Measurements from ENCODE around the gene NFATC2.

Gene NFATC2

GRCh38 chr20:51551186-51551585, 8.7 kb upstream of the NFATC2 start:
- Histone ChIP-seq H3K27me3 (ENCODE audit: insufficient read depth, poor library complexity, severe bottlenecking) (no peaks in the 10 kb centered on the region), H3K27ac (replicated peaks) (no peak overlapping the region), H3K4me3 (replicated peaks; ENCODE audit: insufficient read depth, low read length) (no peak overlapping the region)
- no peak for DNase-seq (ENCODE audit: low read depth in 1 of 2, low spot score in 1 of 2)
- no peak for TF ChIP-seq GABPA (IDR thresholded peaks at IDR 0.05; ENCODE audit: low read depth)
- no peak for TF ChIP-seq REST (IDR thresholded peaks at IDR 0.05; ENCODE audit: insufficient replicate concordance, low read depth)
- TF ChIP-seq POLR2AphosphoS5 (IDR thresholded peaks at IDR 0.05; ENCODE audit: low read depth) = no peak
- TF ChIP-seq SPI1 (IDR thresholded peaks at IDR 0.05; ENCODE audit: borderline replicate concordance, low read depth) = no peak
- TF ChIP-seq CTCF (IDR thresholded peaks at IDR 0.05; ENCODE audit: insufficient read depth, low read length) = no peak

- no peaks in the 10 kb centered on the region for H3K27me3 ChIP-seq (ENCODE audit: insufficient read depth, poor library complexity, severe bottlenecking)
- no peak for TF ChIP-seq GABPA (IDR thresholded peaks at IDR 0.05; ENCODE audit: low read depth)
- TF ChIP-seq REST (IDR thresholded peaks at IDR 0.05; ENCODE audit: insufficient replicate concordance, low read depth) = no peak
- no peak for TF ChIP-seq CTCF (IDR thresholded peaks at IDR 0.05; ENCODE audit: insufficient read depth, low read length)
- H3K27ac ChIP-seq (replicated peaks) = no peak overlapping the region
- H3K4me3 ChIP-seq (replicated peaks; ENCODE audit: insufficient read depth, low read length) = no peak overlapping the region
- no peak for DNase-seq (ENCODE audit: low read depth in 1 of 2, low spot score in 1 of 2)
These were observed 7.0 kb upstream of the NFATC2 start for GRCh38 chr20:51549474-51549873.

- DNase-seq (ENCODE audit: low read depth in 1 of 2, low spot score in 1 of 2) = no peak
- H3K4me3 ChIP-seq (replicated peaks; ENCODE audit: insufficient read depth, low read length) = no peak overlapping the region
- TF ChIP-seq CTCF (IDR thresholded peaks at IDR 0.05; ENCODE audit: insufficient read depth, low read length) (no peak), SPI1 (IDR thresholded peaks at IDR 0.05; ENCODE audit: borderline replicate concordance, low read depth) (no peak), GABPA (IDR thresholded peaks at IDR 0.05; ENCODE audit: low read depth) (no peak), REST (IDR thresholded peaks at IDR 0.05; ENCODE audit: insufficient replicate concordance, low read depth) (no peak), POLR2AphosphoS5 (IDR thresholded peaks at IDR 0.05; ENCODE audit: low read depth) (no peak)
- H3K27ac ChIP-seq (replicated peaks) = no peak overlapping the region
- no peaks in the 10 kb centered on the region for H3K27me3 ChIP-seq (ENCODE audit: insufficient read depth, poor library complexity, severe bottlenecking)
These were observed 5.4 kb upstream of the NFATC2 start for GRCh38 chr20:51547951-51548350.

Measured in HL-60 (cell line).